CD4-positive, CD25-positive, alpha-beta regulatory T cell (primary cell): ENCODE measurements around the gene ZNF8. TPM values are rescaled to one million over a fixed set of nuclear protein-coding genes. Genes with fewer than 3 reads are reported as not detected.
A peak's percentile ranks its signal among the peaks of the same experiment; 100 is the strongest.

Experiments used
- ATAC-seq, 2 donors: fragments of 150-1000 bp; cut with Tn5 transposase; one replicate each; pipeline ENCODE4 v1.10.0; 2021; ENCODE audit warnings: low read depth in 2 of 2, moderate number of reproducible peaks in 2 of 2, moderate library complexity in 1 of 2
- DNase-seq, 3 donors: peaks; one replicate each; pipeline versions ENCODE4 v3.0.0 to v3.0.0-alpha.2; 2012 to 2022; ENCODE audit warnings: mixed read lengths in 1 of 3
- H3K27ac ChIP-seq: one replicate; pipeline ENCODE4 v1.7.0; 2013; ENCODE audit warnings: mild to moderate bottlenecking, low read length; ENCODE audit not compliant: insufficient read depth, poor library complexity, severe bottlenecking
- H3K27me3 ChIP-seq: one replicate; pipeline ENCODE4 v1.7.0; 2013; ENCODE audit warnings: low read length; ENCODE audit not compliant: control insufficient read depth, insufficient read depth
- H3K36me3 ChIP-seq: one replicate; pipeline ENCODE4 v1.7.0; 2013; ENCODE audit warnings: mild to moderate bottlenecking, low read length, moderate library complexity; ENCODE audit not compliant: control insufficient read depth, insufficient read depth
- H3K4me1 ChIP-seq: 2 replicates; pipeline ENCODE4 v1.7.0; 2013; ENCODE audit warnings: mild to moderate bottlenecking, low read length; ENCODE audit not compliant: insufficient read depth, control insufficient read depth, poor library complexity, severe bottlenecking
- H3K4me3 ChIP-seq: one replicate; pipeline ENCODE4 v1.7.0; 2013; ENCODE audit warnings: low read depth, mild to moderate bottlenecking, low read length, moderate library complexity
- H3K9me3 ChIP-seq, 2 experiments: 1 replicate in 1 of 2; 2 replicates in 1 of 2; pipeline ENCODE4 v1.7.0; 2013; ENCODE audit warnings: low read length in 2 of 2, mild to moderate bottlenecking in 1 of 2, moderate library complexity in 1 of 2; ENCODE audit not compliant: control insufficient read depth in 2 of 2
- H3K27ac Mint-ChIP-seq, 3 donors: one replicate each; pipeline ENCODE4 v1.8.0; 2020 to 2022; ENCODE audit warnings: mild to moderate bottlenecking in 3 of 3, mixed read lengths in 3 of 3, moderate library complexity in 2 of 3
- H3K27me3 Mint-ChIP-seq: one replicate; pipeline ENCODE4 v1.8.0; 2022; ENCODE audit warnings: mild to moderate bottlenecking, mixed read lengths
- H3K36me3 Mint-ChIP-seq: one replicate; pipeline ENCODE4 v1.8.0; 2020; ENCODE audit warnings: mixed read lengths
- H3K4me1 Mint-ChIP-seq, 4 donors: one replicate each; pipeline ENCODE4 v1.8.0; 2020 to 2022; ENCODE audit warnings: mixed read lengths in 4 of 4, mild to moderate bottlenecking in 1 of 4
- H3K4me3 Mint-ChIP-seq, 4 donors: one replicate each; pipeline ENCODE4 v1.8.0; 2020 to 2022; ENCODE audit warnings: mild to moderate bottlenecking in 4 of 4, mixed read lengths in 4 of 4, moderate library complexity in 3 of 4
- H3K9me3 Mint-ChIP-seq, 7 donors: one replicate each; pipeline ENCODE4 v1.8.0; 2020 to 2022; ENCODE audit warnings: mixed read lengths in 7 of 7, mild to moderate bottlenecking in 3 of 7, moderate library complexity in 2 of 7
- polyA plus RNA-seq, 4 donors: library from polyadenylated mRNA; unstranded; fragments of 300-500 nt; fragmentation: Illumina TruSeq; gene quantifications; one replicate each; pipeline ENCODE4 v1.2.3, GENCODE V29; 2021
- total RNA-seq: library from RNA; stranded (reverse); gene quantifications from one replicate; pipeline ENCODE4 v1.2.3, GENCODE V29; 2022

Gene ZNF8
- total and polyA plus RNA-seq, 5 donors from 2014 or later = 0.33 to 6.7 (median 0.71) TPM

- Mint-ChIP-seq H3K9me3 (peaks cover 0 to 24% (median 12%) of the 10 kb centered on the region in 7 donors), H3K27me3 (no peaks in the 10 kb centered on the region), H3K27ac (no peak overlapping the region), H3K36me3 (peaks cover 29% of the 10 kb centered on the region), H3K4me1 (peaks cover 15 to 60% (median 28%) of the 10 kb centered on the region in 4 donors), H3K4me3 (peak overlapping the region; percentile 69 to 99 (median 86))
- no peak for ATAC-seq
- Histone ChIP-seq H3K4me3 (no peak overlapping the region), H3K4me1 (peaks cover 20% of the 10 kb centered on the region), H3K27ac (no peak overlapping the region), H3K36me3 (peaks cover 21% of the 10 kb centered on the region), H3K9me3 (peaks cover 27 to 36% of the 10 kb centered on the region in 2 experiments), H3K27me3 (no peaks in the 10 kb centered on the region)
- no peak for DNase-seq
Measured at GRCh38 chr19:58277197-58277596, 1.6 kb upstream of the ZNF8 start.

- Mint-ChIP-seq H3K4me1 (peaks cover 15 to 62% (median 29%) of the 10 kb centered on the region in 4 donors), H3K27me3 (no peaks in the 10 kb centered on the region), H3K27ac (peak overlapping the region; percentile 95 to 99 (median 95)), H3K9me3 (peaks cover 0 to 25% (median 12%) of the 10 kb centered on the region in 7 donors), H3K36me3 (peaks cover 31% of the 10 kb centered on the region), H3K4me3 (peak overlapping the region; percentile 89 to 99 (median 96))
- Histone ChIP-seq H3K27ac (peak overlapping the region; percentile 70), H3K36me3 (peaks cover 21% of the 10 kb centered on the region), H3K4me1 (peaks cover 20% of the 10 kb centered on the region), H3K27me3 (no peaks in the 10 kb centered on the region), H3K9me3 (peaks cover 24 to 30% of the 10 kb centered on the region in 2 experiments), H3K4me3 (peak overlapping the region; percentile 90)
- ATAC-seq (no peak), DNase-seq (no peak)
Measured at GRCh38 chr19:58277748-58278540, 811 bp upstream of the ZNF8 start.

- DNase-seq = peak in 2 of 3 donors; percentile 24 to 32
- no peaks in the 10 kb centered on the region for H3K27me3 Mint-ChIP-seq
- ATAC-seq = no peak
- peaks cover 18% of the 10 kb centered on the region for H3K36me3 ChIP-seq
- peak overlapping the region; percentile 70 for H3K27ac ChIP-seq
- peaks cover 0 to 22% (median 9%) of the 10 kb centered on the region in 7 donors for H3K9me3 Mint-ChIP-seq
- peaks cover 18 to 21% of the 10 kb centered on the region in 2 experiments for H3K9me3 ChIP-seq
- peaks cover 20% of the 10 kb centered on the region for H3K4me1 ChIP-seq
- peak overlapping the region; percentile 89 to 99 (median 96) for H3K4me3 Mint-ChIP-seq
- peak overlapping the region; percentile 95 to 99 (median 95) for H3K27ac Mint-ChIP-seq
- peaks cover 28% of the 10 kb centered on the region for H3K36me3 Mint-ChIP-seq
- no peaks in the 10 kb centered on the region for H3K27me3 ChIP-seq
- peaks cover 19 to 62% (median 29%) of the 10 kb centered on the region in 4 donors for H3K4me1 Mint-ChIP-seq
- H3K4me3 ChIP-seq = peak overlapping the region; percentile 61
Measured at GRCh38 chr19:58279042-58279924, 528 bp downstream of the ZNF8 start.

GRCh38 chr19:58279925-58280316 lies 1.2 kb downstream of the ZNF8 start:
- DNase-seq (no peak), ATAC-seq (no peak)
- Mint-ChIP-seq H3K4me3 (peak overlapping the region; percentile 89 to 99 (median 96)), H3K27me3 (no peaks in the 10 kb centered on the region), H3K27ac (peak overlapping the region; percentile 93 to 95 (median 95)), H3K9me3 (peaks cover 0 to 20% (median 4%) of the 10 kb centered on the region in 7 donors), H3K36me3 (peaks cover 22% of the 10 kb centered on the region), H3K4me1 (peaks cover 19 to 58% (median 29%) of the 10 kb centered on the region in 4 donors)
- peak overlapping the region; percentile 61 for H3K4me3 ChIP-seq
- H3K4me1 ChIP-seq = peaks cover 20% of the 10 kb centered on the region
- no peaks in the 10 kb centered on the region for H3K27me3 ChIP-seq
- H3K9me3 ChIP-seq = peaks cover 11 to 15% of the 10 kb centered on the region in 2 experiments
- peaks cover 14% of the 10 kb centered on the region for H3K36me3 ChIP-seq
- peak overlapping the region; percentile 70 for H3K27ac ChIP-seq

GRCh38 chr19:58284199-58284598 lies 5.4 kb downstream of the ZNF8 start:
- peaks cover 42% of the 10 kb centered on the region for H3K36me3 Mint-ChIP-seq

GRCh38 chr19:58291943-58292342 lies 13.2 kb downstream of the ZNF8 start:
- Histone ChIP-seq H3K27ac (no peak overlapping the region), H3K4me1 (no peaks in the 10 kb centered on the region), H3K27me3 (no peaks in the 10 kb centered on the region), H3K9me3 (peaks cover 39 to 61% of the 10 kb centered on the region in 2 experiments), H3K36me3 (peaks cover 67% of the 10 kb centered on the region), H3K4me3 (no peak overlapping the region)
- no peak for DNase-seq
- Mint-ChIP-seq H3K36me3 (peaks cover 64% of the 10 kb centered on the region), H3K4me3 (no peak overlapping the region), H3K27me3 (no peaks in the 10 kb centered on the region), H3K27ac (no peak overlapping the region), H3K9me3 (peaks cover 0 to 41% (median 13%) of the 10 kb centered on the region in 7 donors), H3K4me1 (peaks cover 0 to 3% (median under 1%) of the 10 kb centered on the region in 4 donors)
- no peak for ATAC-seq

More at GRCh38 chr19:58284199-58284598, 5.4 kb downstream of the ZNF8 start:
- Mint-ChIP-seq H3K9me3 (peaks cover 0 to 11% (median 2%) of the 10 kb centered on the region in 7 donors), H3K27me3 (no peaks in the 10 kb centered on the region), H3K4me3 (no peak overlapping the region), H3K27ac (no peak overlapping the region), H3K4me1 (peaks cover 13 to 31% (median 24%) of the 10 kb centered on the region in 4 donors)
- ATAC-seq (no peak), DNase-seq (no peak)
- Histone ChIP-seq H3K9me3 (peaks cover 0 to 3% of the 10 kb centered on the region in 2 experiments), H3K4me3 (no peak overlapping the region), H3K4me1 (peaks cover 9% of the 10 kb centered on the region), H3K36me3 (peaks cover 33% of the 10 kb centered on the region), H3K27ac (no peak overlapping the region), H3K27me3 (no peaks in the 10 kb centered on the region)

- DNase-seq = no peak
- H3K36me3 Mint-ChIP-seq = peaks cover 51% of the 10 kb centered on the region
- no peak for ATAC-seq
- H3K9me3 Mint-ChIP-seq = peaks cover 0 to 45% (median 13%) of the 10 kb centered on the region in 7 donors
- Histone ChIP-seq H3K27me3 (no peaks in the 10 kb centered on the region), H3K9me3 (peaks cover 39 to 64% of the 10 kb centered on the region in 2 experiments), H3K27ac (no peak overlapping the region), H3K36me3 (peaks cover 49% of the 10 kb centered on the region), H3K4me3 (no peak overlapping the region), H3K4me1 (no peaks in the 10 kb centered on the region)
- no peak overlapping the region for H3K4me3 Mint-ChIP-seq
- peaks cover 0 to 3% (median under 1%) of the 10 kb centered on the region in 4 donors for H3K4me1 Mint-ChIP-seq
- H3K27me3 Mint-ChIP-seq = no peaks in the 10 kb centered on the region
- H3K27ac Mint-ChIP-seq = no peak overlapping the region
Measured at GRCh38 chr19:58294743-58295374, 16.1 kb downstream of the ZNF8 start.
